ENCODE measurements around the gene LRP8.

DNA sequence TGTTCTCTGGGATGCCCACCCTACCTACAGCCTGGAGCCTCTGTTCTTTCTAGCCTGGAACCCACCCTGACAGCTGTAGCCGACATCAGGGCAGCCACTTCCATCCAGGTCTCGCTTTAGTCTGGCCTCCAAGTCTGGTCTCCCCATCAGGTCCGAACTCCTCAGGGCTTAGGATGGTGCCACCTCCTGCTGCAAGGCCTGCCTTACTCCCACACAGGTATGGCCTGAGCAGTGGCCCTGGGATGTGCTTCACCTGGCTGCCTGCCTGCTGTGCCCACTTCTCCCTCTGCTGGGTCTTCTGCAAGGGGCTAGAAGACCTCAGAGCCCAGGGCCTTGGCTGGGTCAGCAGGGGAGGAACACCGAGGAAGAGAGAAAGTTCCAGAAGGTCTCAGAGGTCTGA, 53.8 kb downstream of the LRP8 start:
- TF ChIP-seq, protein P1, sequence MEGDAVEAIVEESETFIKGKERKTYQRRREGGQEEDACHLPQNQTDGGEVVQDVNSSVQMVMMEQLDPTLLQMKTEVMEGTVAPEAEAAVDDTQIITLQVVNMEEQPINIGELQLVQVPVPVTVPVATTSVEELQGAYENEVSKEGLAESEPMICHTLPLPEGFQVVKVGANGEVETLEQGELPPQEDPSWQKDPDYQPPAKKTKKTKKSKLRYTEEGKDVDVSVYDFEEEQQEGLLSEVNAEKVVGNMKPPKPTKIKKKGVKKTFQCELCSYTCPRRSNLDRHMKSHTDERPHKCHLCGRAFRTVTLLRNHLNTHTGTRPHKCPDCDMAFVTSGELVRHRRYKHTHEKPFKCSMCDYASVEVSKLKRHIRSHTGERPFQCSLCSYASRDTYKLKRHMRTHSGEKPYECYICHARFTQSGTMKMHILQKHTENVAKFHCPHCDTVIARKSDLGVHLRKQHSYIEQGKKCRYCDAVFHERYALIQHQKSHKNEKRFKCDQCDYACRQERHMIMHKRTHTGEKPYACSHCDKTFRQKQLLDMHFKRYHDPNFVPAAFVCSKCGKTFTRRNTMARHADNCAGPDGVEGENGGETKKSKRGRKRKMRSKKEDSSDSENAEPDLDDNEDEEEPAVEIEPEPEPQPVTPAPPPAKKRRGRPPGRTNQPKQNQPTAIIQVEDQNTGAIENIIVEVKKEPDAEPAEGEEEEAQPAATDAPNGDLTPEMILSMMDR (IDR thresholded peaks at IDR 0.05) = no peak
- no peak for TF ChIP-seq POLR2A (IDR thresholded peaks at IDR 0.05)
- TF ChIP-seq POLR2AphosphoS5 (IDR thresholded peaks at IDR 0.05) = no peak
- TF ChIP-seq EP300 (IDR thresholded peaks at IDR 0.05) = no peak

Data from gastroesophageal sphincter (tissue), 3 donors.